ENCODE measurements around the gene TERT. TPM values are rescaled to one million over a fixed set of nuclear protein-coding genes. Genes with fewer than 3 reads are reported as not detected.

The TERT gene
- total RNA-seq, 1 experiment from 2014 or later: 3.9 TPM

DNA sequence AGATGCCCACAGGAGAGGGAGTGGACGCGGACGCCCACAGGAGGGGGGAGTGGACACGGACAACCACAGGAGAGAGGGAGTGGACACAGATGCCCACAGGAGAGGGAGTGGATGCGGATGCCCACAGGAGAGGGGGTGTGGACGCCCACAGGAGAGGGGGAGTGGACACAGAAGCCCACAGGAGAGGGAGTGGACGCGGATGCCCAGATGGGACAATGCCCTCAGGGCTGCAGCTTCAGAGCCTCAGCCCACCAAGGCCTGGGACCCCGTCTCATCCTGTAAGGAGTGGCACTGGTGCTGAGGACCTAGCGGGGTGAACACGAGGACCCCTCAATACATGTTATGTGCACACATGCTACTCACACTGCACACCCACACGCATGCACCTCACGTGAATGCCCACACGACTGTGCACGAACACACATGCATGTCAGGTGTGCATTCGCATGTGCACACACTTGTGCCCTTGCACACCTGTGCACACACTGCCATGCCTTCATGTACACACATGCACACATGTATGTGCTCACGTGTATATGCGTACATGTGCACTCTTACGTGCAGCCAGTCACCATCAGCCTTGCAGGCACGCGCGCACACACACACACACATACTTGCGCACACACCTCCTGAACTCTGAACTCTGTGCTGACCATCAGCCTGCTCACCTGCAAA lies 34.9 kb downstream of the TERT start:
- DNase-seq (ENCODE audit: low read depth): no peak

DNA sequence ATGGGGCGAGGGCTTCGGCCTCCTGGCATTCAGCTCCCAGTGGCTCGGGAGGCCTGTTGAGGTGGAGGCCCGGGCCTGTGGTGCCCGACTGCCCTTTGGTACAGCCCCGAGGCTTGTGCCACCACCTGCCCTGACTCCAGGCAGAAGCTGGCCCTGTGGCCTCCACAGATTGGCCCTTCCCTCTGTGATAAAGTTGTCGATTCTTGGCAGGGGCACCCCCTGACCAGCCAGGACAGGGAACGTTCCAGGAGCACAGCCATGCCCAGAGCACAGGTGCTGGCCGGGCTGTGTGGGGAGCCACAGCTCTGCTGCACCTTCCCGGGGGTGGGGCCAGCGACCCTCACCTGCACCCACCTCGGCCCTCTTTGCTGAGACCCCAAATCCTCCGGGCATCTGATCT lies 37.0 kb downstream of the TERT start:
- no peak for DNase-seq (ENCODE audit: low read depth)

DNA sequence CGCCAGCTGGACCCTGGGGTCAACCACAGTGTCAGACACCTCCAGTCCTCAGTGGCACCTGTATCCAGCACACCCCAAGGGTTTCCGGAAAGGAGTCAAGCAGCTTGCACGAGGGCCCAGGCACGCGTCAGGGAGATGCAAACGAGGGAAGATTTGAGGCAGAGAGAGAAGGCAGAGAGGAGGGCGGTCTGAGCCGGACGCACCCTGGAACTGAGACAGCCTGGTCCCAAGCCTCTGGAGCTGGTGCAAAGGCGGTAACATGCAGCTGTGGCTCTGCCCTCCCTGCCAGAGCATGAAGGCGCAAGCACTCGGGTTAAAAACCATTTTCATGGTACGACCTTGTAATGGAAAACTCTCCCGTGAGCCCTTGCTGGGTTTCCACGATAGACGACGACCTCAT lies 37.5 kb downstream of the TERT start:
- no peak for DNase-seq (ENCODE audit: low read depth)

DNA sequence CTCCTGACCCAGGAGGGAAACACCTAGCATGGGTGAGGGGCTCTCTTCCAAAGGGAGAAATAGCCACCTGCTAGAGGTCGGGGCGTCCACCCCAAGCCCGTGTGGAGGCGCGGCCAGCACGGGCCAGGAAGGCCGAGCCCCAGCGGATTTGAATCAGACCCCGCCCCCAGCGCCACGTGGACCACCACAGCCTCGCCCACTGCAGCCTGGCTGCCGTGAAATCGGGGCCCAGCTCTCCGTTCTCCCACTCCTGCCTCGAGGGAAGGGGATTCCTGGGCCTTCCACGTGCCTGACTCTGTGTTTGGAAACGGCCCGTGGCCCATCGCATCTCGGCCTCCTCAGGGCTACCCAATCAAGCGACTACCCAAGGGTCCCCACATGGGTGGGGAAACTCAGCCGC lies 38.1 kb downstream of the TERT start:
- no peak for DNase-seq (ENCODE audit: low read depth)

DNA sequence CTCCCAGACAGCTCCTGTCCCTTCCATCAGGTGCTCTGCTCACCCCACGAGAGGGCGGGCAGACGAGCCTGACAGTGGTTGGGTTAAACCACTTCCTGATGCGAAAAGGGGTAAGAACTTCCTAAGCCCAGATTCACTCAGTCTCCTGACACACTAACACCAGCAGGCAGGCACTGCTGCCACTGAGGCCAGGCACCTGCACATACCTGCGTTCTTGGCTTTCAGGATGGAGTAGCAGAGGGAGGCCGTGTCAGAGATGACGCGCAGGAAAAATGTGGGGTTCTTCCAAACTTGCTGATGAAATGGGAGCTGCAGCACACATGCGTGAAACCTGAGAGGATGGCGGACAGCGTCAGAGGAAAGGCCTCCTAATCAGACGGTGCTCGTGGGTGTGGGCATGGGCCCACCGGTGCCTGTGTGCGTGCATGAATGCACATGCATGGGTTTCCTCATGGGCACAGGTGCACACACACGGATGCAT lies 39.7 kb downstream of the TERT start:
- DNase-seq (ENCODE audit: low read depth): no peak

DNA sequence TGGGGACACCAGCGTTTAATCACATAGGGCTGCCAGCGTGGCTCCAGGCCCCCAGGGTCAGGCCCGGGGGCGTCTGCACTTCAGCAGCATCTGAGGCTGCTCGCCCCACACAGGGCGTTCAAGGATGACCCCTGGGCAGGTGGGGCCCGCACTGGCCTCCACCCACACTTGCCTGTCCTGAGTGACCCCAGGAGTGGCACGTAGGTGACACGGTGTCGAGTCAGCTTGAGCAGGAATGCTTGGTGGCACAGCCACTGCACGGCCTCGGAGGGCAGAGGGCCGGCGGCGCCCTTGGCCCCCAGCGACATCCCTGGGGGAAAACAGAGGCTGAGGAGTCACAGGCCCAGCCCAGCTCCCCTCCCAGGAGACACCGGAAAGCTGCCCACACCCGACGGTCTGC lies 40.7 kb downstream of the TERT start:
- DNase-seq (ENCODE audit: low read depth): no peak

DNA sequence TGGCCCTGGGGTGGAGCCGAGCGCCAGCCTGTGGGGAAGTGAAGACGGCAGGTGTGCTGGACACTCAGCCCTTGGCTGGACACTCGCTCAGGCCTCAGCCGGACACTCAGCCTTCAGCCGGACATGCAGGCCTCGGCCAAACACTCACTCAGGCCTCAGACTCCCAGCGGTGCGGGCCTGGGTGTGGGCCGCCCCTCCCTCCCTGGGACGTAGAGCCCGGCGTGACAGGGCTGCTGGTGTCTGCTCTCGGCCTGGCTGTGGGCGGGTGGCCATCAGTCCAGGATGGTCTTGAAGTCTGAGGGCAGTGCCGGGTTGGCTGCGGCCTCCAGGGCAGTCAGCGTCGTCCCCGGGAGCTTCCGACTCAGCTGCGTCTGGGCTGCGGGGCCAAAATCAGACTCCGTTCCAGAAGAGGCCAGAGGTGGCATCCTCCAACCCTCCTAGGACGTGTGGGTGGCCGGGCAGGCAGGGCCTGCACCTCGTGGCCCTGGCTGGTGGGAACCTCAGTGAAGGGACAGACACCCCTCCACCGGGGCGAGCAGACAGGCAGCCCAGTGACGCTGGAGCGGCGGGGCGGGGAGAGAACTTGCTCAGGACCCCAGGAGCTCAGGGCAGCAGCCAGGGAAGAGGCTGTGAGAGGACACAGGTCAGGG lies 41.3 kb downstream of the TERT start:
- no peak for DNase-seq (ENCODE audit: low read depth)

DNA sequence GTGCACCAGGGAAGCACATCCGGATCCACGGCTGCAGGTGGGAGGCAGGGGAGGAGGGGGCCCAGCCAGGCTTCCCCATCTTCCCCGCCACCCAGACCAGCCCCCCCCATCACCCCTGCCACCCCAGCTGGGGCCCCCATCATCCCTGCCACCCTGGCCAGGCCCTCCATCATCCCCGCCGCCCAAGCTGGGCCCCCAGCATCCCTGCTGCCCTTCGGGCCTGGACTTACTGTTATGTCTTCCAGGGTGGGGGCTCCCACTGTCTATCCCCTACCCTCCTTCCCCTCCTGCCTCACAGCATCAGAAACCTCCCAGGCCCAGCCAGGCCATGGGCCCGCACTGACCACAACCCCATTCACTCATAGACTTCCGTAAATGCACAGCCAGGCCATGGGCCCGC lies 42.2 kb downstream of the TERT start:
- DNase-seq (ENCODE audit: low read depth): no peak

DNA sequence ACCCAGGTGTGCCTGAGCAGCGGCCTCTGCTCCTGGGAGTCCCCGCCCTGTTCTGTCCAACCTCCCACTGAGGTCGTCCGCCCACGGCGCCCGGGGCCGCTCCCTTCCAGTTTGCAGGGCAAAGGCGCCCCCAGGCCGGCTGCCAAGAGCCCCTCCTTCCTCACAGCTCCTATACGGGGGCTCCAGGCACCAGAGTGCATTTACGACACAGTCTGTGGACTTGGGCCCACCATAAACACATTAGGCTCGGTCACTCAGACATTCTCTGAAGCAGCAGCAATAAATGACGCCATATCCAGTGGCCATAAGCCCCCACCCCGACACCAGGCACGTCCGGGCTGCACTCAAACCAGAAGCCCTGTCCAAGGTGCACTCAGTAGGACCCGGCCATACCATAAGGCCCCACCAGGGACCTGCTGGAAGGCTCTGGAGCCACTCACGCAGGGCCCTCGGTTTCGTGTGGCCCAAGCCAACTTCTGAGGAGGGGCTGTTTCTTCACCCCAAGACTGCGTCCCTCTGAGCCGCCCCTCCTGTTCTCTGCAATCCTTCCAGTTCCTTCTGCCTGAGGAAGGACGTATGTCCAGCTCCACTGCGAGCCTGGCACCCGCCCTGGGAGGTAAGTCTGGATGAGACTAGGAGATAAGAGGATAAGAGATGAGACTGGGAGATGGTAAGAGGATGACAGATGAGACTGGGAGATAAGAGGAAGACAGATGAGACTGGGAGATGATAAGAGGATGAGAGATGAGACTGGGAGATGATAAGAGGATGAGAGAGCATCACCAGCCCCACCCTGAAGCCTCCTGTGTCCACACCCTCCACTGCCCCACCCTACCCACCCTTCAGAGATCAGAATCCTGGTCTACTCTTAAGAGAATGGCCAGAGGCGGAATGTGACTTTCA lies 42.9 kb downstream of the TERT start:
- DNase-seq (ENCODE audit: low read depth): no peak

DNA sequence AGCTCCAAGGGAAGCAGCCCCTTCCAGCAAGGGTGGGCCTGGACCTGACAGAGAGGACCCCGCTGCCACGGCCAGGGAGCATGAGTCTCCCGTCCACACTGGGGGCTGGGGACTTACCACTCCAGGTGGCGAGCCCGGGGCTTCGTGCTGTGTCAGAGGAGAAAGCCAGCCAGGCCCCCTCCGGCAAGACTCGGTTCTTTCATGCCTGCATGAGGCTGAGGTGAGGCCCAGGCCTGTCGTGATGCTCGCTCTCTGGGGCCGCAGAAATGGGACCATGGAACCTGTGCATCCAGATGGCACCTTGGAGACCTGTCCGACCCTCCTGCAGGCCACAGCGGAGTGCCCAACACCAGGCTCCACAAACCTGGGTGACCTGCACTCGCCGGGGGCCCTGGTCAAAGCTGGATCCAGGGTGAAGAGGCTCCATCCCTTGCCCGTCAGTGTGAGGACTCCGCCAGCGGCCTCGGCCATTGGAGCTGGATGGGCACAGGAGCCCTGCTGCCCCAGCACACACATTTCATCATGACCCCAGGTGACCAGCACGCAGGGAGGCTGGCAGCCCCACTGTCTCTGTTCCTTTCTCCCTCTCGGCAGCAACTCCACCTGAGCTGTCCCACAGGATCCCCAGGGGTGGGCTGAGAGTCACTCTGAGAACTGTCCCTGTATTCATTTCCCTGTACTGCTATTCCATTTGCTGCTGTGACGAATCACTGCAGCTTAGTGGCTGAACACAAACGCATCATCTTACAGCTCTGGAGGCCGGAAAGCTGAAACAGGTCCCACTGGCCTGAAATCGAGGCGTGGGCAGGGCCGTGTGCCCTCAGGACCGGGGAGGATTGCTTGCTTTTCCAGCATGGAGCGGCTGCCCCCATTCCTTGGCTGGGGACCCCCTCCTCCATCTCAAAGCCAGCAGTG lies 45.2 kb downstream of the TERT start:
- DNase-seq (ENCODE audit: low read depth): no peak

DNA sequence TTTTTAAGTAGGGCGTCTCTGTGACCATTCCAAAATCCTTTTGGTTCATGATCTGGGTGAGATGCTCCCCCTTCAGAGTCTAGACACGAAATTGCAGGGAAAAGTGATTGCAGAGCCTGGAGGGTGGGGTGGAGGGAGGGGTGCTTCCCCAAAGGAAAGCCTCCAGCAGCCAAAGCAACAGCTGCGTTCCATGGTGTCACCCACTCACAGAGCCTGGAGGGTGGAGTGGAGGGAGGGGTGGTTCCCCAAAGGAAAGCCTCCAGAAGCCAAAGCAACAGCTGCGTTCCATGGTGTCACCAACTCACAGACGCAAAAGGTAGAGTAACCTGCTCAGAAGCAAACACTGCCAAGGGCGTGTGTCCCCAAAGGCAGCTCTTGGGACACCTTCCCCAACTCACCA lies 47.1 kb downstream of the TERT start:
- no peak for DNase-seq (ENCODE audit: low read depth)

DNA sequence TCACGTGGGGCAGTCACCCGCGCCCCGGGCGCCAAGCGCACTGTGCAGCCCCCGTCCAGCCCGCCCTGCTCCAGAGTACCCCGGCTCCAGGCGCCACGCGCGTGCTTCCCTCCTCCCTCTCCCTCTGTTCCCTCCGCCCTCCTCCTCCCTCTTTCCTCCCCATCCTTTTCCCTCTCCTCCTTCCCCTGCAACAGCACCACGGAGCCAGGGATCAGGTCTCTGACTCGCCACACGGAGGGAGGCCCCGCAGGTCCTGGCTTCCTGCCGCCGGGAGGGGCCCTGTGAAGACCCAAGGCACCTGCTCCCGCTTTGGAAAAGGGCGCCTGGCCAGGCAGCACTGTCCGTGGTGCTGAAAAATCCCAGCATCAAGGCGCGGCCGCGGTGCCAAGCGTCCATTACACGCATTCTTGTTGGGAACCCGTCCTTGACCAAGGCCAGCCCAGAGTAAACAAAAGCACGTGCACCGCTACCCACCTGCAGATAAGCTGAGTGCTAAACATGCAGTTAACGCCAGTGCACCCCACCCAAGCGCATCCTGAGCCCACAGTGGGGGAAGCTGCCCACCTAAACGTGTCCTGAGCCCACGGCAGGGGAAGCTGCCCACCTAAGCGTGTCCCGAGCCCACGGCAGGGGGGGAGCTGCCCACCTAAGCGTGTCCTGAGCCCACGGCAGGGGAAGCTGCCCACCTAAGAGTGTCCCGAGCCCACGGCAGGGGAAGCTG lies 48.0 kb downstream of the TERT start:
- peak; percentile 42 for DNase-seq (ENCODE audit: low read depth)

DNA sequence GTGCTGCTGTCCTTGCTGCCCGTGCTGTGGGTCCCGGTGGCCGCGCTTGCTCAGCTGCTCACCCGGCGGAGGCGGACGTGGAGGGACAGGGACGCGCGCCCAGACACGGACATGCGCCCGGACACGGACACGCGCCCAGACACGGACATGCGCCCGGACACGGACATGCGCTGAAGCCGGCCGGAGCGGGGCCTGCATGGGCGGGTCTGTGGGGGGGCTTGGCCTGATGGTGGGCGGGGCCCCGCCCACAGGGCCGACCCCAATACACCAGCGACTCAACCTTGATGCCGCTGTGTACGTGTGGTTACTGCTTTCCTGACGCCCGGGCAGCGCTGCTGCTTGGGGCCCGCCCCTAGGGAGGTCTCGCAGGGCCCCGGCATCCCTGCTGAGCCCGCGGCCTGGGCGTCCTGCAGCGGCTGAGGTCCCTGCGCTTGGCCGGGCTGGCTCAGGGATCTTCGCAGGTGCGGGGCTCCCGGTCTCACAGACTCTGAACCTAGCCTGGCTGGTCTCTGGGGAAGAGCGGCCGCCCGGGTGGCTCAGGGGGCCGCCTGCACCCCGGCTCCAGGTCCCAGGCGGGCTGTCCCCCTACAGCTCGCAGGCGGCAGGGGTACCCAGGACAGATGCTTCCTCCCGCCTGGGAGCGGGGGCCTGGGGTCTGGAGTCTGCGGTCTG lies 48.8 kb downstream of the TERT start:
- DNase-seq (ENCODE audit: low read depth): no peak

DNA sequence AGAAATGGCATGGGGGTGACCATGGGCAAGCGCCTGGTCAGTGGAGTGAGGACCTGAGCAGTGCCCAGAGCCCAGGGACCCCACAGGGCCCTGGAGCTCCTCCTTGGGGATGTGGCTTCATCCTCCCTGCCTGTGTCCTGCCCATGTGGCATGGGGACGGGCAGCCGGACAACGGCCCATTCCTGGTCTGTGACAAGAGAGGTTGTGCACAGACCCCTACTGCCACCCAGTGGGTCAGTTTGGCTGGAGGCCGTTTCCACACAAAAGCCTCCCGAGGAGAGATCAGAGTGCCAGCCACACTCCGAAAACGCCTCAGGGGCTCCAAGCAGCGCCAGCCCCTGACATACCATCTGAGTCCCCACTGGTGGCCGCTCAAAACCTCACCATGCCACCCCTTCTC lies 49.9 kb downstream of the TERT start:
- no peak for DNase-seq (ENCODE audit: low read depth)

DNA sequence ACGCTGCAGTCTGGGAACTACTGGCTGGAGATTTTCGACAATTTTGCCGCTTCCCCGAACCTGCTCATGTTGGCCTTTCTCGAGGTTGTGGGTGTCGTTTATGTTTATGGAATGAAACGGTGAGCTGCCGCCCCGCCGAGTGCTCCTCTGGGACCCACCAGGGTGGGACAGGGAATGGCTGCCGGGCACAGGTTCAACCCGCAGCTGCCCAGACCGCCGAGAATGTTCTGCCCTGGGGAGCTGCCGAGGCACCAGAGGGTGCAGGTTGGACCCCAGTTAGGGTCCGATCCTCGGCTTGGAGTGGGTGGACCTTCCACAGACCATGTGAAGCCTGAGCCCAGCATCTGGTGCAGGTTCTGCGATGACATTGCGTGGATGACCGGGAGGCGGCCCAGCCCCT lies 50.6 kb downstream of the TERT start:
- no peak for DNase-seq (ENCODE audit: low read depth)

DNA sequence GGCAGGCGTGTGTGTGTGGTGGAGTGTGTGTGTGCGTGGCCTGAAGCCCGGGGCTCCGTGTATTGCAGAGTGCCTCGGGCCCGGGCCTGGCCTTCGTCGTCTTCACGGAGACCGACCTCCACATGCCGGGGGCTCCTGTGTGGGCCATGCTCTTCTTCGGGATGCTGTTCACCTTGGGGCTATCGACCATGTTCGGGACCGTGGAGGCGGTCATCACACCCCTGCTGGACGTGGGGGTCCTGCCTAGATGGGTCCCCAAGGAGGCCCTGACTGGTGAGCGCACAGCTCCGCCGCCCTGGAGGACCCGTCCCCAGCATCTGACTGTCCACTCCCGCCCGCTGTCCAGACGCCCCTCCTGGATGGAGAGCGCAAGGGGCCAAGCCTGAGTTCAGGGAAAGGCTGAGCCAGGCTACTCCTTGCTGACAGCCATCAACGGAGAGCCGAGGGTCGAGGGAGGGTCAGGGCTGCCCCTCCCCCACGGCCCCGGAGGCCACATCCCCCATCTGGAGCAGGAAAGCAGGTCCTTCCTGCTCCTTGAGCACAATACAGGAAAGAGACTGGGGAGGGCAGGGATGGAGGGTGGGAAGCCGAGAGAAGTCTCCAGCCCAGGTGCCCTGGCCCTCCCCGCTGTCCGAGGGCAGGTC lies 51.3 kb downstream of the TERT start:
- DNase-seq (ENCODE audit: low read depth): no peak

DNA sequence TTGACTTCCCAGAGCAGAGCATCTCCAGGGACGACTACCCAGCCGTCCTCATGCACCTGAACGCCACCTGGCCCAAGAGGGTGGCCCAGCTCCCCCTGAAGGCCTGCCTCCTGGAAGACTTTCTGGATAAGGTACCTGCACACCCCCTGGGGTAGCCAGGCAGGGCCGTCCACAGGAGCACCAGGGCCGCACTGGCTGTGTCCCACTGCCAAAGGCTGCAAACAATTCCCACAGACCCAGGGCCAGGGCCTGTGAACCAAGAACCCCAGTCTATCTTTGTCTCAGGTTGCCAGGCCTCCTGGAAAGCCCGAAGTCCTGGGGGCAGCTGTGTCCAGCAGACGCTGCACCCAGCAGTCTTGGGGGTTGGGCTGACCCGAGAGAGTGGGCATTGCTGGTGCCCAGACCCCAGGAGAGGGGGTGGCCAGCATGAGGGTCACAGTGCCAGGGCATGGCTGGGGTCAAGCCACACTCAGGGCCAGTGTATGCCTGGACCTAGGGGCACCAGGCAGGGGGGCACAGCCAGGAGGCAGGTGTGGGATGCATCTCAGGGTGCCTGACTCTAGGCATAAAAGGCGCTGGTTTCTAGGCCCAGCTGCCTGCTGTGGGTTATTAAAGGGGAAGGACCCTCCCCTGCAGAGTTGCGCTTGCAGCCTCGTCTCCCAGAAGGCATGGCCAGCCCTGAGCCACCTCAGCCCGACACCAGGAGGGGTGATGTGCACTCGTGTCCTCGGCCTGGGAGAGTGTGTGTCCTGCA lies 52.0 kb downstream of the TERT start:
- DNase-seq (ENCODE audit: low read depth): no peak

DNA sequence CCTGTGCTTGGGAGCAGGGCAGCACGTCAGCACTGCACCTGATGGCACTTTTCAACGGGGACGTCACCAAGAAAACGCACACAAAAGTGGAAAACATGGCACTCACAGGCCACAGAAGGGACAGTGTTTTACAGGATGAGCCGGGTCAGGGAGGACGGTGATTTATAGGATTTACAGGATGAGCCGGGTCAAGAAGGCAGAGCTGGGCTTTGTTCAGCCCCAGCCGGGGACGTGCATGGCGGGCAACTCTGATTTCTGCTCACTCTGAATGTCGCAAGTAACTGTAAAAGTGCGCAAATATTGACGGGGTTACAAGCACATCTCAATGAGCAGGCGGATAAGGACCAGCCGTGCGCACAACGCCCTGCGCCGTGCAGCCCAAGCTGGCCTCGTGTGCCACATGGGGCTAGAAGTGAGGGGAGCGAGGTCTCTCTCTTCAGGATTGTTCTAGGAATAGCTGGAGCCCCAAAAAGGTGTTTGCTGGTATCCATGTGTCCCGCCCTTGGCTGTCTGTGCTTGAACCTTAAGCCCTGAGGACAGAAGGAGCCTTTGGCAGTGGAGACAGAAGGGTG lies 53.3 kb downstream of the TERT start:
- no peak for DNase-seq (ENCODE audit: low read depth)

All from Daoy (cell line).